Retinal pigment epithelial cell (primary cell): ENCODE results near the gene LRCH1.

Experiments used
- DNase-seq: peaks from one replicate; pipeline ENCODE4 v3.0.0-alpha.2; 2010; ENCODE audit warnings: low read depth
- H3K4me3 ChIP-seq: 2 replicates; pipeline ENCODE4 v1.5.1; 2011; ENCODE audit warnings: mild to moderate bottlenecking, low read length, control low read depth, moderate library complexity
- TF ChIP-seq, protein P1 (sequence below): conservative IDR thresholded peaks from 2 replicates; pipeline ENCODE4 v1.5.1; 2011; ENCODE audit warnings: low read depth, low read length, control low read depth, inconsistent platforms

LRCH1 gene

DNA sequence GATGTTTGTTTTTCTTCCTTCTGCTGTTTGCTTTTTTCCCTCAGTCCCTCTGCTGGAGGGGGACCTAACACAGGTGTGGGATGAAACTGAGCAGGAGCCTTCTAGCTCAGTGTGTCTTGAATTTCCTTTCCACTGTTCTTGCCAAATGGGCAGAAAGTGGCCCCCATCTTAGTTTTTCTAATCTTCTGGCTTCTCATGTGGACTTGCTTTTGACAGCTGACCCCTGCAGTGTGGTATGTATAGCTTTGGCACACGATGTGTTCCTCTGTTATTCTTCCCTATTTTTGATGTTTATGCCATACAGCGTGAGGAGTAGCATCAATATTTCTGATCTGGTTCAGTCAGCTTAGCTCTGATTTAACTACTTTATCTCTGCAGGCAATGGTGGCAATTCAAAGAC is 8.3 kb downstream of the LRCH1 start:
- TF ChIP-seq, protein P1, sequence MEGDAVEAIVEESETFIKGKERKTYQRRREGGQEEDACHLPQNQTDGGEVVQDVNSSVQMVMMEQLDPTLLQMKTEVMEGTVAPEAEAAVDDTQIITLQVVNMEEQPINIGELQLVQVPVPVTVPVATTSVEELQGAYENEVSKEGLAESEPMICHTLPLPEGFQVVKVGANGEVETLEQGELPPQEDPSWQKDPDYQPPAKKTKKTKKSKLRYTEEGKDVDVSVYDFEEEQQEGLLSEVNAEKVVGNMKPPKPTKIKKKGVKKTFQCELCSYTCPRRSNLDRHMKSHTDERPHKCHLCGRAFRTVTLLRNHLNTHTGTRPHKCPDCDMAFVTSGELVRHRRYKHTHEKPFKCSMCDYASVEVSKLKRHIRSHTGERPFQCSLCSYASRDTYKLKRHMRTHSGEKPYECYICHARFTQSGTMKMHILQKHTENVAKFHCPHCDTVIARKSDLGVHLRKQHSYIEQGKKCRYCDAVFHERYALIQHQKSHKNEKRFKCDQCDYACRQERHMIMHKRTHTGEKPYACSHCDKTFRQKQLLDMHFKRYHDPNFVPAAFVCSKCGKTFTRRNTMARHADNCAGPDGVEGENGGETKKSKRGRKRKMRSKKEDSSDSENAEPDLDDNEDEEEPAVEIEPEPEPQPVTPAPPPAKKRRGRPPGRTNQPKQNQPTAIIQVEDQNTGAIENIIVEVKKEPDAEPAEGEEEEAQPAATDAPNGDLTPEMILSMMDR: no peak
- no peak overlapping the region for H3K4me3 ChIP-seq
- DNase-seq: no peak

DNA sequence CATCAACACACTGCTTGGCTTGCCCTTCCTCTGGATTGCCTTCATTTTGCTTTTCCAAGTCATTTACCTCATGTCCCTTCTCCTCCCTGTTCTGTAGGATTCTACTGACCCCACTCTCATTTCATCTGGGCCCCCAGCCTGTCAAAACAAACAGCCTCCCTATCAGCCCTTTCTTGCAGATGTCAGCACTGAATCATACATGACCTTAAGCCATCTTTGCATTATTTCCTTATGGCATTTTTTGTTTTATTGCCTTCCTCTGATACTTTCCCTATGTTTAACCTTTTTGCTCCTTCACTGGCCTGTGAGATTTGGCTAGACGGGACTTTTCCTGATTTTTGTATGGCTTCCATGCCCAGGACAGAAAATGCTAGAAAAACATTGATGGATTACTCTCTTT is 8.7 kb downstream of the LRCH1 start:
- H3K4me3 ChIP-seq: no peak overlapping the region
- TF ChIP-seq, protein P1: no peak
- no peak for DNase-seq

DNA sequence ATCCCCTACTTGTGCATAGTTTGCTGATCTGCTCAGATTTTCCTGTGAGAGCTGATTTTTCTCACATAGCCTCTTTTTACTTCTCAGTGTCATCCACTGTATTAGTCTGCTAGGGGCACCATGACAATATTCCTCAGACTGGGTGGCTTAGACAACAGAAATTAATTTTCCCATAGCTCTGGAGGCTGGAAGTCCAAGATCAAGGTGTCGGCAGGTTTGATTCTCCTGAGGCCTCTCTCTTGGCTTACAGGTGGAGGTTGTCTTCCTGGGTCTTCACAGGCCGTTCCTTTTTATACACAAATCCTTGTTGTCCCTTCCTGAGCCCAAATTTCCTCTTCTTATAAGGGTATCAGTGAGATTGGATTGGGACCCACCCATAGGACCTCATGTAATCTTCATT is 9.2 kb downstream of the LRCH1 start:
- TF ChIP-seq, protein P1: no peak
- DNase-seq: no peak
- no peak overlapping the region for H3K4me3 ChIP-seq

DNA sequence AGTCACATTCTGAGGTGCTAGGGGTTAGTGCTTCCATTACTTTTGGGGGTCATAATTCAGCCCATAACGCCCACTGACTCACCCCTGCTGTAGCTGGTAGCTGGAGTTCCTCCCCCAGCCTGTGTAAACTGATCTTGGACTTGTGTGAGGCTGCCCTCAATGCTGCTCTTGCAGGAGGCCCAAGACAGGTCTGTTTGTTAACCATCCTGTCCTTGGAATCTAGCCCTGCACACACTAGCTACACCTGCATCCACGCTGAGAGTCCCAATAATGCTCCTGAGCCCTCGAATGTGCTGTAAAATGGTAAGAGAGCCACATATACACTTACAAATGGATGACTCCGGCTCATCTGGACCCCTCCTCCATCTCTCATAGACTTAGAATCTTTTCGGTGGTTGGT is 9.6 kb downstream of the LRCH1 start:
- no peak overlapping the region for H3K4me3 ChIP-seq
- TF ChIP-seq, protein P1: no peak
- DNase-seq: no peak

DNA sequence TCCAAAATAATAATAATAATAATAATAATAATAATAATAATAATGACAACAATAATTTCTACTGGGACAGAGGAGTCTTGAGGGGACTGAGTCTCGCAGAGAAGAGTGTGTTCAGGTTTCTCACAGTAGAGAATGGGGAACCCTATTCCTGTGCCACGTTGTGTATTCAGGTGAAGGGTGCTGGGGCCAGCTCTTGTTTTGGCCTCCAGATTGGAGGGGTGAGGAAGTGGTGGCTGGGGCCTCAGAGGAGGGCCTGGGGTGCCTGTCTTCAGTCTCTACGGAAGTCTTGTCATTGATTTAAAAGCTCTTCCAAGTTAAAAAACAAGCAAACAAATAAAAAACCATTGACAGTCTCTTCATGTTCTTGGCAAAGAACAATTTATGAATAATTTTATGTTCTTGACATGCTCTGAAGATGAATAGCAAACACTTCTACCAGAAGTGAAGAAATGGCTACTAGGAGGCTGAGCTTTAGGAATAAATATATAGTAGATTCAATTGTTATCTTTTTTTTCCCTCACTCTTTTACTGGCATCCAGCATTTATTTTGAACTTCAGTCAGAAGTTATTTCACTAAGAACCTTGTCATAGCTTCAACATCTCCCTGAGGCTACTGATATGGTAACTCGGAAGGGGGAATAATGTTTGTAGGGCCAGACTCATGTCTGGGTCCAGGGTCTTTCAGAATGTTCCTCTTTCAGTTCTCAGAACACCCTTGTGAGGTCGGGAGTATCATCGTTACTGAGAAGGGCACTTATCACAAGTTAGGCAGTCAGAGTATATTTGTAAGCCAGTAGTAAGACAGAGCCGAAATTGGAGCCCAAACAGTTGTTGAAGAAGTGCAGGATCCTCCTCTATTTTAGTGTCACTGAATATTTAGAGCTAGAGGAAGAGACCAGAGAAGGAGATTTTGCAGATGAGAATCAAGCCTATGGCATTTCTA is 13.1 kb downstream of the LRCH1 start:
- no peak overlapping the region for H3K4me3 ChIP-seq
- TF ChIP-seq, protein P1: no peak
- no peak for DNase-seq

DNA sequence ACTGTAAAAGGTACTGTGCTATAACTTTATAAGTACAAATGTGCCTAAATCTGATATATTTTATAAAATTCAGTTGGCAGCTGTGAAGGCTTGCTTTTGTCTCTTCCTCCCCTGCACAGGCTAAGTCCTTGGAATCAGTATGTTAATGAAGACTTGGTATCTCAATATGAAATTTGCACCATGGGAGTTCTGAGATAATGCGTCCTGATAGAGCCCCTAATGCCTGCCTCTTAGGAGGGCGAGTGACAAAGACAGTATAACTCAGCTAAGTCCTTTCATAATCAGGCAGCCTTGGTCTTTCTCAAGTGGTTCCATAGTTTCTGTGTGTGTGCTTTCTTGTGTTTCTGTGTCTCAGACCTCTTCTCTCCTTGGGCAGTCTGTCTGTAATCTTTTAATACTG is 14.7 kb downstream of the LRCH1 start:
- TF ChIP-seq, protein P1: no peak
- no peak for DNase-seq
- no peak overlapping the region for H3K4me3 ChIP-seq

DNA sequence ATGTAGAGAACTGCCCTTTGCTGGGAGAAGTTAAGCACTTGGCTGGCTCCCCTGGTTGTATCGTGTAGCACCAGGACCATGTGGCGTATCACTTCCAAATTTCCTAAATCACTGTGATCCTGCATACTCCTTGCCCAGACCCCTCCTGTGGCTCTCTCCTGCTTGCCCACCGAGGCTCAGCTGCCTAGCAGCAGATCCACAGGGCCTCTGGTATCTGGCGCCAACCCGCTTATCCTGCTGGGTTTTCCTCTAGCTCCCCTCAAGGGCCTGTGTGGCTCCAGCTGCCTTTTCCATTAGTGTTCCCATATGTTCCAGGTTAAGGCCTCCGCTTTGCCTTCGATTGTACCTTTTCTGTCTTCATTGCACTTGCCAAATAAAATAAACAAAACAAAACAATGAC is 16.5 kb downstream of the LRCH1 start:
- TF ChIP-seq, protein P1: no peak
- H3K4me3 ChIP-seq: no peak overlapping the region
- DNase-seq: no peak
